ENCODE data around the gene THRA.

THRA gene

DNA sequence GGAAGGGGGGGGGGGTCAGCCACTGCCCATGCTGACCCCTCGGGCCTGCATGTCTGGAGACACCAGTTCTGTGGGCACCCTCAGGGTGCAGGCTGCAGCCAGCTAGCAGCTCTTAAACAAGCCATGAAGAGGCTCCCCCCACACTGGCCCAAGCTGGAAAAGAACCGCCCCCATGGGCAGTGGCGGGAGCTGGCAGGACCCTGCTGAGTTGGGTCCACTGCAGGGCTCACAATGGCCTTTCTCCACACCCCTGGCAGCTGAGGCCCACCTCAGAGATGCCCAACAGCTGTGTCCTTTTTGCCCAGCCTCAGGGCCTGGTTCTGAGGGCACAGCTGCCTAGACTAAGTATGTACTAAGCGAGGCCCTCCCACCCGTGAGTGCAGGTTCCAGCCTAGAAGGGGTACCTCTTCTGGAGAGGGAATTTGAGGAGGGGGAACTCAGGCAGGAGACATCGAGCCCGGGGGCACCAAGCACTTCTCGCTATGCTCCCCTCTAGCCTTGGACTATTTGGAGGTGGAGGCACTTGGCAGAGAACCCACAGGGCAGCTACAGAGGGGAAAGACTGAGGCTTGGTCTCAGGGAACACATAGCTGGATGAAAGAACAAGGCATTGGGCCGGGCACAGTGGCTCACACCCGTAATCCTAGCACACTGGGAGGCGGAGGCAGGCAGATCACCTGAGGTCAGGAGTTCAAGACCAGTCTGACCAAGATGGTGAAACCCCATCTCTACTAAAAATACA lies 3.2 kb downstream of the THRA start:
- DNase-seq = no peak

- no peak for DNase-seq
Observed at GRCh38 chr17:40067710-40068109, 4.9 kb downstream of the THRA start.

DNA sequence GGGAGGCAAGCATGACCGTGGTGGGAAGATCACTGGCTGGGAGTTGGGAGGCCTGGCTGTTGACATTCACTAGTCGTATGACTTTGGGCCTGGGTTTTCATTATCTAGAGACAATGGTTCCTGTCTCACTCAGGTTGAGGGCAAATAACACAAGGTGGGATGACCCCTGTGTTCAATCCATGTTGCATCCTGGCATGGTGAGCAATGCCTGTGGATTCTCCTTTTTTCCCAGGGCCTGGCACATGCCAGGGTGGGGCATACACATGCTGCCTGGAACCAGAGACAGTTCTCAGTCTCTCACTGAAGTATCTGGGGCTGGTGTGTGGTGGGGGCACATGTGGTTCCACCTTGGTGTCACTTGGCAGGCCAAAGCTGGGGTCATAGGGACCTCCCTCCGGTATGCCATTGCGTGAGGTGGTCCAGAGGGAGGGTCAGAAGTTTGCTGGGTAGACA lies 5.4 kb downstream of the THRA start:
- no peak for DNase-seq

- DNase-seq = no peak
Observed at GRCh38 chr17:40068584-40068916, 5.8 kb downstream of the THRA start.

DNA sequence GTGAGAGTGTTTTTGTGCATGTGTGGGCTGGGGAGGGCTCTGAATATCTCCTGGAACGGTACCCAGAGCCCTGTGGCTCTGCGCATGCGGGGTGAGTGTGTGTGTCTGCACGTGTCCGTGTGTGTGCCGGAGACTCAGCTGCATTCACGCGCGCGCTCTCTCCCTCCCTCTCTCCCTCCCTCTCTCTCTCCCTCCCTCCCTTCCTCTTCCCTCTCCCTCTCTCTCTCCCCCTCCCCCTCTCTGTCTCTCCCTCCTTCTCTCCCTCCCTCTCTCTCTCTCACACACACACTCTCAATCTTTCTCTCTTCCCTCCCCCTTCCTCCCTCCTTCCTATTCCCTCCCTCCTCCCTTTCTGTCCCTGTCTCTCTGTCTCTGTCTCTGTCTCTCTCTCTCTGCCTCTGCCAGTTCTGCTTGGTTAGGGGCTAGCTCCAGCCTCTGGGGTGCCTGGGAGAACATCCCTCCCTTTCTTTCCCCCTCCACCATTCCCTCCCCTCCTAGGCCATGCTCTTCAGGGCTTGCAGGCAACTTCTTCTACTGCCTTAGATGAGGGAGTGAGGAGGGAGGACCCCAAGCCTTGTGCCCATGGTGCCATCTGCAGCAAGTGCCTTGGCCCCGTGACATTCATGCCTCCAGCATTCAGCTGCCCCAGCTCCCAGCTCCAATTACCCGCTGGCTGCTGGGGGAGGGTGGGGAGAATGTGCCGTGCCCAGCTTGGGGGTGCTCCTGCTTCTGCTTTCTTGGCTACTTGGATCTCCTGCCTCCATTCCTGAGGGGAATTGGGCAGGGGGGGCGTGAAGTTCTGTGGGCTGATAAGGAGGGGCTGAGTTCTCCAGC lies 6.4 kb downstream of the THRA start:
- peak; percentile 83 for DNase-seq

- DNase-seq = peak; percentile 54
Observed at GRCh38 chr17:40069751-40070708, 7.3 kb downstream of the THRA start.

DNA sequence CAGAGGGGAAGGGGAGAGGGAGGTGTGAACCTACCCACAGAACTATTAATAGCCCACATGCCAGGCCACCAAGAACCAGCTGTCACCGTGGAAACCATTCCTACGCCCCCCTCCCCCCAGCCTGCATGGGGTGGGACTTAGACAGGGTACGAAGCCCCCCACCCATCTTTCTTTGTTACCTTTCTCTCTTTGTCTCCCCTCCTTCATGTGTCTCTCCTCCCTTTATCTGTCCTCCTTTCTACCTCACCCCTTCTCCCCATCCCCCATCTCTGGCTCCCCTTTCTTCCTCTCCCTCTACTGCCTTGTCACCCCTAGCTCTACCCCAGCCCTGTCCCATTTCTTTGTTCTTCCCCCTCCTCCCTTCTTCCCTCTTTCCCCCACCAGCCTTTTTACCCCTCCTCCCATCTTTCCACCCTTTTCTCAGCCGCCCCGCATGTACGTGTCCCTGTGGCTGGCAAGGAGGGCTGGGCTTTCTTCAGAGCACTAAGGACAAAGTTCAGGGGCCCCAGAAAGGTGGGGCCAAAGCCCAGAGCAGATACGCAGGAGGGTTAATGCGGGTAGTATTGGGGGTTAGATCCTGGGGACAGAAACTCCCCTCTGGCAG lies 8.0 kb downstream of the THRA start:
- DNase-seq = no peak

- no peak for DNase-seq
Observed at GRCh38 chr17:40071313-40072039, 8.7 kb downstream of the THRA start.

GRCh38 chr17:40072040-40072734 lies 9.4 kb downstream of the THRA start:
- DNase-seq = no peak

DNA sequence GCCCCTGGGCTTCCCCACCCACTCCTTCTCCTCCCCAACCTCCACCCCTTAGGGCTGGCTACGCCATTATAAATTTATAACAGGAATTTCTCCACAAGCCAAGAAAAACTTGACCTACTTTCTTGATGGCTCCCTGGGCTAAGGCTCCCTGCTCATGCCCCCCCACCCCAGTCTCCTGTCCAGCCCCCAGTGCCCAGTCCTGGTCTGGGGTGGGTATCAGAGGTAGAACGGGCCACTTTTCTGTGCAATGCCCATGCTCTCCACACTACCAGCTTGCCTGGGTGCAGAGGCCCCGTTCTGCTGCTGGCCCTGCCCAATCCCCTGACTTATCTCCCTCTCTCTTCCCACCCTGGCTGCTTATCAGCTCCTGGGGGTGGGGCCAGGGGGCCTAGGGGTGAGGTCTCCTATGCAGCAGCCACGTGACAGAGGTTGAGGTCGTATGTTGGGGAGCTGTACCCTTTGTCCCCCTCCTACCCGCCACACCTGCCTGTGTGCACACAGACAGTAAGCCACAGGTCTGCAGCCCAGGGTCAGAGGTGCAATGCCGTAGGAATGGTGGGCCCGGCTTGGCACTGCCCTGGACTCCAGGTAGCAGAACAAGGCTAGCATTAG lies 10.1 kb downstream of the THRA start:
- no peak for DNase-seq

GRCh38 chr17:40073454-40074174 lies 10.8 kb downstream of the THRA start:
- no peak for DNase-seq

DNA sequence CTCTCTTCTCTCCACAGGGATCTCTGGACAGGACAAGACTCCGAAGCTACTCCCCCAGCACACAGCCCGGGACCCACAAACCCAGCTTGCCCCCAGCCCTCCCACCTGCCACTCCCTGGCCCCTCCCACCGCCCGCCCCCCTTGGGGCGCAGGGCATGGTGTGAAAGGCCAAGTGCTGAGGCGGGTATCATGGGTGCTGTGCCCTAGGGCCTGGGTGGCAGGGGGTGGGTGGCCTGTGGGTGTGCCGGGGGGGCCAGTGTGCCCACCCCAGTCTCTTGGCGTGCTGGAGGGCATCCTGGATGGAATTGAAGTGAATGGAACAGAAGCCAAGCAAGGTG lies 11.4 kb downstream of the THRA start:
- no peak for DNase-seq

DNA sequence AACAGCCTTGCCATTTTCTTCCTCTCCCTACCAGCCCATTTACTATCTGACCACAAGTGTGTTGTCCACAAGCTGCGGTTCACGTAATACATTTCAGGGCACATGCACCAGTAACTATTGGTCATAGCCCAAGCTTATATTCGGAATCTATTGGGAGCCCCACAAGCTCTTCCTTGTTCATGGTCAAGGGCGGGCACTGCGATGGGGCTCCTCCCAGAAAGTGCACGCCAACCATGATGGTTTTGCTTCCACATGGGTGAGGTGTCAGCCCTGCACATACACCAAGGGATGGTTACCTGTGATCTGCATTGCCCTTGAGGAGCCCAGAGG lies 12.1 kb downstream of the THRA start:
- DNase-seq = no peak

DNA sequence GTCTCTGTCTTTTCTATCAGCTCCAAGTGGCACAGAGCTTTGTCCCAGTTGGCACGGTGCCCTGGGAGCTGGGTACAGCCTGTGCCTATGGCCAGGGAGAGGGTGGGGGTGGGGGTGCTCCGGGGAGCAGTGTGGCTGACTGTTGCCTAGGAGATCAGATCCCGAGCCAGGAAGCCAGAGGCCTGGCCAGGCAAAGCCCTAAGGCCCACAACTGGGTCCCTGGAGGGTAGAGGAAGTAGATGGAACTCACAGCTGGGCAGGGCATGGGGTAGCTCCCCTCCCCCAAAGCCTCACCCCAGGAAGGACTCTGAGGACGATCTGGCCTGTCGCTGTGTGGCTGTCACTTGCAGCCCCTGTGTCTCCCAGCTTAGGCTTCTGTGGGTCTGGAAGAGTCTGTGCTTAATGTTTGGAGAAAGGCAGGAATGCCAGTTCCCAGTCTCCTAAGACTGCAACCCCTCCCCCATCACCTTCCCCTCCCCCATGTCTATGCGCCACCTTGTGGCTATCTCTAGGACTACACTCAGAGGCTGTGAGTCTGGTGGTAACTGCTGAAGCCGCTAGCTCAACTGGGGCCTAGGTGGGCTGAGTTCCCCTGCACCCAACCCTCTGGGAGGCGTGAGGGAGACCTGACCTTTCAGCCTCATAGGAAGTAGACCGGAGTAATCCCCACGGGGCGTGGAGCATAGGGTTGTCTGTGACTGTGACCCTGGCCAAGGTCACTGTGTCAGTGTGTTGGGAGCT lies 12.6 kb downstream of the THRA start:
- peak; percentile 63 for DNase-seq

DNA sequence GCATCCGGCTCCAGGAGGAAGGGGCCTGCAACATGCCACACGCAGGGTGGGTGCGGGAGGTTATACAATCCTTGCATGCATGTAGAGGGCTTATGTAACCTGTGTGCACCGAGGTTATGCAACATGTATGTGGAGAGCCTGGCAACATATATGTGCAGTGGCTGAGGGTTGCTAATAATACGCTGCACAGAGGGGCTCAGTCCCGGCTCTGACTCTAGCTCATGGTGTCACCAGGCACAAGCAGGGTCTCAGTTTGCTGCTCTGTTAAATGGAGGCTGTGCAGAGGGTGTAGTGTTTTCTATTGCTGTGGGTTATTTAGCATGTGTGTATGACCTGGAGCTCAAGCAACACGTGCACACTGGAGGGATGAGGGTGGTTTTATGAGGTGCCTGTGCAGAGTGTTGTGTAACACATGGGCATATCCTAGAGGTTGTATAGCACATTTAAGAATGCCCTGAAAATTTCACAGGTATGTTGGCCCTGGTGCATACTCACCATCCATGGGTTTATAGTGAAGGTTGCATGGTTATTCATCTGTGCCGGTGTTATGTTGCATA lies 13.3 kb downstream of the THRA start:
- DNase-seq = no peak

GRCh38 chr17:40076591-40076990 lies 13.8 kb downstream of the THRA start:
- no peak for DNase-seq

GRCh38 chr17:40079545-40079944 lies 16.8 kb downstream of the THRA start:
- no peak for DNase-seq

DNA sequence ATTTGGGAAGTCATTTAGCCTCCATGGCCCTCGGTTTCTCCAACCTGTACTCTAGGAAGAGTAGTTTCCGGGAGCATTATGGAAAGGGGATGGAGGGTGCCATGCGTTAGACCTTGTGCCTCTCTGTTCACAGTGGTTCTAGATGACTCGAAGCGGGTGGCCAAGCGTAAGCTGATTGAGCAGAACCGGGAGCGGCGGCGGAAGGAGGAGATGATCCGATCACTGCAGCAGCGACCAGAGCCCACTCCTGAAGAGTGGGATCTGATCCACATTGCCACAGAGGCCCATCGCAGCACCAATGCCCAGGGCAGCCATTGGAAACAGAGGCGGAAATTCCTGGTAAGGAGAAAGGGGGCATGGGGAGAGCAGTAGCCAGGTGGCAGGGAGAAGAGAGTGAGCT lies 21.7 kb downstream of the THRA start:
- no peak for DNase-seq

Data from fibroblast of skin of right quadriceps (primary cell).